Panc1 (cell line): ENCODE measurements around the gene COQ2. TPM values are rescaled to one million over a fixed set of nuclear protein-coding genes. Genes with fewer than 3 reads are reported as not detected.

Experiments
- ATAC-seq: fragments of 200-7000 bp; cut with Tn5 transposase; 2 replicates; pipeline ENCODE4 v1.9.1; 2020; ENCODE audit warnings: mild to moderate bottlenecking, moderate library complexity
- BruUV-seq: library from RNA; stranded (reverse); fragments of 400-500 nt; replicated peaks from 2 replicates; lab custom pipeline; 2021; lab: Mats Ljungman, UMichigan
- CTCF ChIA-PET: fragments of 300-600 bp; sonication (Branson Sonifier 250); formaldehyde crosslinking; loops from one replicate; lab custom pipeline; 2022; ENCODE audit warnings: antibody characterized with exemption; lab: Charles Lee
- POLR2A ChIA-PET: fragments of 300-600 bp; sonication (Branson Sonifier 250); formaldehyde crosslinking; loops from one replicate; lab custom pipeline; 2022; ENCODE audit warnings: antibody characterized with exemption; lab: Charles Lee
- DNase-seq: peaks from one replicate; pipeline ENCODE4 v3.0.0-alpha.2; 2010; ENCODE audit warnings: low read depth, low spot score
- H3K27ac ChIP-seq: 2 replicates; pipeline ENCODE4 v1.5.1; 2011; ENCODE audit warnings: mild to moderate bottlenecking, low read length, inconsistent platforms
- H3K27me3 ChIP-seq: fragments of 200-500 bp; sonication (Bioruptor generic); 2 replicates; pipeline ENCODE4 v1.6.0; 2014; ENCODE audit warnings: low read length, inconsistent platforms; ENCODE audit not compliant: control insufficient read depth, insufficient read depth
- H3K36me3 ChIP-seq: fragments of 200-500 bp; sonication (Bioruptor generic); 2 replicates; pipeline ENCODE4 v1.5.1; 2014; ENCODE audit warnings: inconsistent platforms, mild to moderate bottlenecking, low read length, moderate library complexity; ENCODE audit not compliant: control insufficient read depth, insufficient read depth
- H3K4me1 ChIP-seq: 2 replicates; pipeline ENCODE4 v1.5.1; 2011; ENCODE audit warnings: inconsistent platforms, mild to moderate bottlenecking, low read length, moderate library complexity; ENCODE audit not compliant: control insufficient read depth, insufficient read depth
- H3K4me3 ChIP-seq, 2 experiments: 2 replicates each; pipeline ENCODE4 v1.5.1; 2011 to 2012; ENCODE audit warnings: low read depth in 2 of 2, low read length in 2 of 2, mild to moderate bottlenecking in 2 of 2, inconsistent platforms in 1 of 2, moderate library complexity in 1 of 2
- H3K9me3 ChIP-seq: fragments of 200-500 bp; sonication (Bioruptor generic); 2 replicates; pipeline ENCODE4 v1.5.1; 2014; ENCODE audit warnings: low read depth, mild to moderate bottlenecking, inconsistent platforms, low read length, moderate library complexity; ENCODE audit not compliant: control insufficient read depth, insufficient read depth
- CTCF ChIP-seq: fragments of 450-650 bp; IDR thresholded peaks from 2 replicates; pipeline ENCODE4 v1.5.1; 2017; ENCODE audit warnings: mild to moderate bottlenecking
- POLR2AphosphoS5 ChIP-seq: IDR thresholded peaks from 2 replicates; pipeline ENCODE4 v1.6.1; 2012; ENCODE audit warnings: mild to moderate bottlenecking, low read depth, low read length, moderate library complexity
- REST ChIP-seq, 2 experiments: IDR thresholded peaks; 2 replicates each; pipeline ENCODE4 v1.6.1; 2011 to 2012; ENCODE audit warnings: low read depth in 2 of 2, control low read depth in 1 of 2, low read length in 1 of 2, mild to moderate bottlenecking in 1 of 2, moderate library complexity in 1 of 2; ENCODE audit not compliant: insufficient read depth in 1 of 2
- SIN3A ChIP-seq: IDR thresholded peaks from 2 replicates; pipeline ENCODE4 v1.6.1; 2012; ENCODE audit warnings: low read depth, mild to moderate bottlenecking, low read length, moderate library complexity, borderline replicate concordance; ENCODE audit not compliant: insufficient read depth
- TCF7L2 ChIP-seq: IDR thresholded peaks from 2 replicates; pipeline ENCODE4 v1.6.1; 2011; ENCODE audit warnings: mild to moderate bottlenecking, low read depth, low read length, inconsistent platforms
- in situ Hi-C: cut with HindIII; loops from 2 replicates; pipeline ENCODE4 v1.10.0; 2016; ENCODE audit warnings: low sequenced_read_pairs, low pct_unique_long_range_greater_than_20kb
- intact Hi-C: fragments of 100-400 bp; cut with micrococcal nuclease; formaldehyde crosslinking; loops from one replicate; pipeline ENCODE4 v1.10.0; 2022; ENCODE audit not compliant: unreplicated experiment
- total RNA-seq: library from RNA; stranded (reverse); gene quantifications from one replicate; pipeline ENCODE4 v1.2.1, GENCODE V29; 2021; ENCODE audit not compliant: unreplicated experiment

COQ2 gene
- total RNA-seq, 1 experiment from 2014 or later: 28.1 TPM

GRCh38 chr4:83267121-83267829, 17.3 kb downstream of the COQ2 start:
- H3K27ac ChIP-seq: peak overlapping the region; percentile 73; the same call in 1 of the 2 replicates
- POLR2A ChIA-PET: interaction anchor here (0.6 kb wide), 1 partner anchor 383 kb away, joined by 7 read pairs; no protein-coding TSS in a partner anchor
- no peak for TF ChIP-seq SIN3A
- no peak overlapping the region for H3K4me3 ChIP-seq
- in situ Hi-C loops (no loop called here), intact Hi-C loops (no loop called here)
- peak; percentile 75; the same call in 1 of the 2 replicates for ATAC-seq
- peaks cover 10% of the 10 kb centered on the region; the same call in 1 of the 2 replicates for H3K36me3 ChIP-seq
- H3K27me3 ChIP-seq: no peaks in the 10 kb centered on the region
- DNase-seq: no peak
- H3K9me3 ChIP-seq: no peaks in the 10 kb centered on the region
- CTCF ChIA-PET: interaction anchor here (0.6 to 0.8 kb wide), 3 partner anchors 157 to 262 kb away, joined by 6 to 7 read pairs (median 6); no protein-coding TSS in a partner anchor
- BruUV-seq: no TSS peak
- peaks cover 9% of the 10 kb centered on the region; the same call in 1 of the 2 replicates for H3K4me1 ChIP-seq

GRCh38 chr4:83266689-83267088, 17.9 kb downstream of the COQ2 start:
- in situ Hi-C loops: no loop called here
- BruUV-seq: no TSS peak
- CTCF ChIA-PET: no interaction called here

More at GRCh38 chr4:83266689-83267088, 17.9 kb downstream of the COQ2 start:
- POLR2A ChIA-PET: interaction anchor here (0.6 kb wide), 1 partner anchor 384 kb away, joined by 7 read pairs; no protein-coding TSS in a partner anchor
- Histone ChIP-seq H3K36me3 (peaks cover 10% of the 10 kb centered on the region; the same call in 1 of the 2 replicates), H3K27me3 (no peaks in the 10 kb centered on the region), H3K4me3 (no peak overlapping the region), H3K4me1 (peaks cover 9% of the 10 kb centered on the region; the same call in 1 of the 2 replicates), H3K9me3 (no peaks in the 10 kb centered on the region), H3K27ac (peak overlapping the region; percentile 73; the same call in 1 of the 2 replicates)
- intact Hi-C loops: no loop called here
- TF ChIP-seq SIN3A (no peak), CTCF (no peak), TCF7L2 (no peak), REST (IDR thresholded peaks at IDR 0.05; ENCODE audit: insufficient read depth in 1 of 2, low read depth in 2 of 2, low read length in 1 of 2) (no peak), POLR2AphosphoS5 (no peak)
- no peak for ATAC-seq
- DNase-seq: no peak
